ENCODE results near the gene SORCS2.

Gene SORCS2

DNA sequence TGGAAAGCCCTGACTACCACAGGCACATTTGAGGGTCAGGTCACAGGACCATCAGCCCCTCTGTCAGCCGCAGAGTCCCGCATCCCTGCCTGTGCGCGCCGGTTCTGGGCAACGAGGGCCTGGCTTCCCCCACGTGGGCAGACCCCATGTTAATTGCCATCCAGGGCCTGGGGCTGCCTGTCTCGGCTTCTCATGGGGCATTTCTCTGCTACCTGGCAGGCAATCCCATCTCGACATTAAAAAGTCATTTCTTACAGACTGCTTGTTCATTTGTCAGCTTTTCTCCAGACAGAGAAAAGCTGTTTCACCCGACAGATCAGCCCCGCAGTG, 45.6 kb upstream of the SORCS2 start:
- Histone ChIP-seq H3K79me2 (ENCODE audit: control insufficient read depth, insufficient read depth, low read length, poor library complexity) (no peaks in the 10 kb centered on the region), H3K9me3 (ENCODE audit: insufficient read depth, low read depth, low read length) (peaks cover 2% of the 10 kb centered on the region), H2BK5ac (ENCODE audit: low read depth, low read length, poor library complexity) (no peak overlapping the region), H2BK120ac (ENCODE audit: insufficient read depth, low read length, poor library complexity) (no peak overlapping the region), H4K12ac (ENCODE audit: low read depth, low read length) (no peak overlapping the region), H4K91ac (ENCODE audit: low read depth, low read length) (no peak overlapping the region), H3K79me1 (ENCODE audit: low read length) (no peaks in the 10 kb centered on the region), H3K27ac (ENCODE audit: low read depth, low read length) (no peak overlapping the region), H3K18ac (ENCODE audit: low read length) (no peak overlapping the region), H2AFZ (ENCODE audit: insufficient read depth, low read length, poor library complexity) (no peak overlapping the region), H3K4me2 (ENCODE audit: low read length) (no peak overlapping the region), H4K8ac (ENCODE audit: low read depth, low read length) (no peak overlapping the region), H3K9ac (ENCODE audit: low read length) (no peak overlapping the region), H3K14ac (ENCODE audit: low read length) (no peak overlapping the region), H2BK12ac (ENCODE audit: low read length) (no peak overlapping the region), H3K4me1 (ENCODE audit: control insufficient read depth in 1 of 2, insufficient read depth in 2 of 2, low read length in 2 of 2) (no peaks in the 10 kb centered on the region), H3K4me3 (ENCODE audit: low read depth, low read length) (no peak overlapping the region), H3K36me3 (ENCODE audit: control insufficient read depth in 1 of 2, insufficient read depth in 2 of 2, low read length in 2 of 2) (no peaks in the 10 kb centered on the region), H3K23ac (ENCODE audit: low read length) (no peak overlapping the region), H2AK5ac (ENCODE audit: low read length) (no peak overlapping the region), H3K27me3 (ENCODE audit: insufficient read depth, low read length) (no peaks in the 10 kb centered on the region), H3K4ac (ENCODE audit: low read depth, low read length) (no peak overlapping the region)
- no peak for DNase-seq
- no CpG with 5 or more reads among the region's 11 CpGs for WGBS (ENCODE audit: extremely low coverage, insufficient coverage, insufficient read length)

DNA sequence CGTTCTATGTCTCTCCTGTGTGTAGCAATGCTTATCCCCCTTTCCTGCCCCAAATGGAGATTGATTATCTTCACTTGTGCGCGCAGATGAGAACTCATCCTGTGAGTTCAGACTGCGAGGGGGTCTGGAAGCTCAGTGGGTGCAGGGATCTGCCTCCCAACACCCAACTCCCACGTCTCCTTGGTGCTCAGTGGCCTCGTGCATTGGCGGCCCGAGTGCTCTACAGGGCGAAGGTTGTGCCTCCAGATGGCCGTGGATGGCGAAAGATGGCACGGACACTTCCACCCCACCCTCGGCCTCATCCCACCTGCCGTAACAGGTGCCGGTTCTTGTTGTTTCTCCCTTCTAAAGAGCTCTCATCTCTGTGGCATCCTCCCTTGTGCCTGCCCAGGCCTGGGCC, 45.1 kb upstream of the SORCS2 start:
- Histone ChIP-seq H2BK120ac (ENCODE audit: insufficient read depth, low read length, poor library complexity) (no peak overlapping the region), H2AK5ac (ENCODE audit: low read length) (no peak overlapping the region), H3K36me3 (ENCODE audit: control insufficient read depth in 1 of 2, insufficient read depth in 2 of 2, low read length in 2 of 2) (no peaks in the 10 kb centered on the region), H2BK5ac (ENCODE audit: low read depth, low read length, poor library complexity) (no peak overlapping the region), H3K79me1 (ENCODE audit: low read length) (no peaks in the 10 kb centered on the region), H3K9ac (ENCODE audit: low read length) (no peak overlapping the region), H4K12ac (ENCODE audit: low read depth, low read length) (no peak overlapping the region), H3K14ac (ENCODE audit: low read length) (no peak overlapping the region), H3K23ac (ENCODE audit: low read length) (no peak overlapping the region), H3K4me1 (ENCODE audit: control insufficient read depth in 1 of 2, insufficient read depth in 2 of 2, low read length in 2 of 2) (no peaks in the 10 kb centered on the region), H3K4me3 (ENCODE audit: low read depth, low read length) (no peak overlapping the region), H3K4me2 (ENCODE audit: low read length) (no peak overlapping the region), H4K91ac (ENCODE audit: low read depth, low read length) (no peak overlapping the region), H2AFZ (ENCODE audit: insufficient read depth, low read length, poor library complexity) (no peak overlapping the region), H3K18ac (ENCODE audit: low read length) (no peak overlapping the region), H3K27ac (ENCODE audit: low read depth, low read length) (no peak overlapping the region), H3K4ac (ENCODE audit: low read depth, low read length) (no peak overlapping the region), H4K8ac (ENCODE audit: low read depth, low read length) (no peak overlapping the region), H3K79me2 (ENCODE audit: control insufficient read depth, insufficient read depth, low read length, poor library complexity) (no peaks in the 10 kb centered on the region), H3K27me3 (ENCODE audit: insufficient read depth, low read length) (no peaks in the 10 kb centered on the region), H3K9me3 (ENCODE audit: insufficient read depth, low read depth, low read length) (peaks cover 2% of the 10 kb centered on the region), H2BK12ac (ENCODE audit: low read length) (no peak overlapping the region)
- no CpG with 5 or more reads among the region's 15 CpGs for WGBS (ENCODE audit: extremely low coverage, insufficient coverage, insufficient read length)
- no peak for DNase-seq

DNA sequence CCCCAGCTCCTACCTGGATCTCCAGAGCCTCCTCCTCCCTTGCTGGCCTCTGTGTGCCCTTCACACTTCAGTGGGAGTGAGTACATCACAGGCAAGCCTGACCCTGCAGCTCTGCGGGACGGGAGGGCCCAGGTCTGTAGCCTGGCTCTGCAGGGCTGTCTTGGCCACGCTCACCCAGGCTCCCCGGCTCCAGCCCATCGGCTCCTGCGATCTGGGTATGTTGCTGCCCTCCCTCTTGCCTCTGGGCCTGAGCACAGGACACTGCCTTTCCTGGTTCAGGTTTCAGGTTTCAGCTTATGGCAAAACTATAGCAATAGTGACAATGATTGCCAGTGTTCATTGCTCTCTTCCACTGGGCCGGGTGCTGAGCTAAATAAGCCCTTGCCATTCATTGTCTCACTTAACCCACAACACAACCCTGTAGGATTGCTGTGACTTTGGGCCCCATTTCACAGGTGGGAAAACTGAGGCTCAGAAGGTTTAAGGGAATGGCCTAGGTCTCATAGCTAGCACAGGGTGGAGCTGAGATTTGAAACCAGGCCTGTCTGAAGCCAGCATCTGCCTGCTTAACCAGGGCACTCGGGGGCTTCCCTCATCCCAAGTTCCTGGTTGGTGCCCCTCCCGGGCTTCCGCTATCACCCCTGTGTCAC, 44.6 kb upstream of the SORCS2 start:
- Histone ChIP-seq H3K9me3 (ENCODE audit: insufficient read depth, low read depth, low read length) (peaks cover 2% of the 10 kb centered on the region), H3K23ac (ENCODE audit: low read length) (no peak overlapping the region), H2BK120ac (ENCODE audit: insufficient read depth, low read length, poor library complexity) (no peak overlapping the region), H3K27me3 (ENCODE audit: insufficient read depth, low read length) (no peaks in the 10 kb centered on the region), H3K4me2 (ENCODE audit: low read length) (no peak overlapping the region), H2BK12ac (ENCODE audit: low read length) (no peak overlapping the region), H4K12ac (ENCODE audit: low read depth, low read length) (no peak overlapping the region), H3K4me1 (ENCODE audit: control insufficient read depth in 1 of 2, insufficient read depth in 2 of 2, low read length in 2 of 2) (no peaks in the 10 kb centered on the region), H4K91ac (ENCODE audit: low read depth, low read length) (no peak overlapping the region), H4K8ac (ENCODE audit: low read depth, low read length) (no peak overlapping the region), H3K79me2 (ENCODE audit: control insufficient read depth, insufficient read depth, low read length, poor library complexity) (no peaks in the 10 kb centered on the region), H3K27ac (ENCODE audit: low read depth, low read length) (no peak overlapping the region), H3K9ac (ENCODE audit: low read length) (no peak overlapping the region), H3K14ac (ENCODE audit: low read length) (no peak overlapping the region), H3K4me3 (ENCODE audit: low read depth, low read length) (no peak overlapping the region), H2AFZ (ENCODE audit: insufficient read depth, low read length, poor library complexity) (no peak overlapping the region), H3K4ac (ENCODE audit: low read depth, low read length) (no peak overlapping the region), H3K36me3 (ENCODE audit: control insufficient read depth in 1 of 2, insufficient read depth in 2 of 2, low read length in 2 of 2) (no peaks in the 10 kb centered on the region), H3K18ac (ENCODE audit: low read length) (no peak overlapping the region), H3K79me1 (ENCODE audit: low read length) (no peaks in the 10 kb centered on the region), H2BK5ac (ENCODE audit: low read depth, low read length, poor library complexity) (no peak overlapping the region), H2AK5ac (ENCODE audit: low read length) (no peak overlapping the region)
- no peak for DNase-seq
- WGBS (ENCODE audit: extremely low coverage, insufficient coverage, insufficient read length) = no CpG with 5 or more reads among the region's 10 CpGs

DNA sequence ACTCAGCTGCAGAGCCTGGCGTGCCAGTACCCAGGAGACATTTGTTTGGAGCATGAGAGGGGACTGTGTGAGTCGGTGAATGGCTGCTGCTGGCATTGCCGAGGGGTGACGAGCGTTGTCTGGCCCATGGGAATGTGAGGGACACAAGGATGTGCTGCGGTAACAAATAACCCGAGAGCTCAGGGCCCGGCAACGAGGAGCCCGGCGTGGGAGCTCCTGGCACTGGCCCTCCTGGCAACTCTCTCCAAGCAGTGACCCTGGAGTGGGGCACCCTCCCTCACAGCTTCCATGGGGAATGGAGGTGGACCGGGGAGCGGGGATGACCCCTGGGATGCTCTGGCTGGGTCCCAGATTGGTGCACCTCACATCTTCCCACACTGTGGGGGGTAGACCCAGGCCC, 44.0 kb upstream of the SORCS2 start:
- no peak overlapping the region for H4K12ac ChIP-seq (ENCODE audit: low read depth, low read length)
- no peak overlapping the region for H3K23ac ChIP-seq (ENCODE audit: low read length)
- no CpG with 5 or more reads among the region's 13 CpGs for WGBS (ENCODE audit: extremely low coverage, insufficient coverage, insufficient read length)
- no peak overlapping the region for H4K8ac ChIP-seq (ENCODE audit: low read depth, low read length)
- H3K14ac ChIP-seq (ENCODE audit: low read length) = no peak overlapping the region
- no peak overlapping the region for H3K4ac ChIP-seq (ENCODE audit: low read depth, low read length)
- H2AK5ac ChIP-seq (ENCODE audit: low read length) = no peak overlapping the region
- H3K4me2 ChIP-seq (ENCODE audit: low read length) = no peak overlapping the region
- H4K91ac ChIP-seq (ENCODE audit: low read depth, low read length) = no peak overlapping the region
- H3K79me1 ChIP-seq (ENCODE audit: low read length) = no peaks in the 10 kb centered on the region
- no peak overlapping the region for H2BK5ac ChIP-seq (ENCODE audit: low read depth, low read length, poor library complexity)
- no peak overlapping the region for H2BK120ac ChIP-seq (ENCODE audit: insufficient read depth, low read length, poor library complexity)
- no peak overlapping the region for H3K18ac ChIP-seq (ENCODE audit: low read length)
- H3K27me3 ChIP-seq (ENCODE audit: insufficient read depth, low read length) = no peaks in the 10 kb centered on the region
- no peak overlapping the region for H3K4me3 ChIP-seq (ENCODE audit: low read depth, low read length)
- no peak overlapping the region for H2AFZ ChIP-seq (ENCODE audit: insufficient read depth, low read length, poor library complexity)
- no peak overlapping the region for H3K27ac ChIP-seq (ENCODE audit: low read depth, low read length)
- no peak overlapping the region for H2BK12ac ChIP-seq (ENCODE audit: low read length)
- peaks cover 2% of the 10 kb centered on the region for H3K9me3 ChIP-seq (ENCODE audit: insufficient read depth, low read depth, low read length)
- no peak for DNase-seq
- no peaks in the 10 kb centered on the region for H3K79me2 ChIP-seq (ENCODE audit: control insufficient read depth, insufficient read depth, low read length, poor library complexity)
- no peak overlapping the region for H3K9ac ChIP-seq (ENCODE audit: low read length)
- H3K4me1 ChIP-seq (ENCODE audit: control insufficient read depth in 1 of 2, insufficient read depth in 2 of 2, low read length in 2 of 2) = no peaks in the 10 kb centered on the region
- no peaks in the 10 kb centered on the region for H3K36me3 ChIP-seq (ENCODE audit: control insufficient read depth in 1 of 2, insufficient read depth in 2 of 2, low read length in 2 of 2)

Data from trophoblast cell (in vitro differentiated cells and primary cell).